Right atrium auricular region (tissue), 2 donors: ENCODE results near the gene ZNF536. TPM values are rescaled to one million over a fixed set of nuclear protein-coding genes. Genes with fewer than 3 reads are reported as not detected.

Experiments
- DNase-seq: peaks from one replicate; pipeline ENCODE4 v3.0.0-alpha.2; 2019; ENCODE audit warnings: low spot score
- H3K27ac ChIP-seq, 2 donors: fragments of 200-600 bp; sonication (generic); 1 replicate in 1 of 2; 2 replicates in 1 of 2; pipeline ENCODE4 v1.5.1; 2016 to 2019
- H3K27me3 ChIP-seq, 2 donors: fragments of 200-600 bp; sonication (generic); one replicate each; pipeline versions ENCODE4 v1.5.1 to v1.6.0; 2017 to 2019
- H3K36me3 ChIP-seq: fragments of 200-600 bp; sonication (generic); one replicate; pipeline ENCODE4 v1.5.1; 2016
- H3K4me1 ChIP-seq, 2 donors: fragments of 200-600 bp; sonication (generic); one replicate each; pipeline versions ENCODE4 v1.5.1 to v1.6.0; 2017 to 2019
- H3K4me3 ChIP-seq, 2 donors: fragments of 200-600 bp; sonication (generic); 1 replicate in 1 of 2; 2 replicates in 1 of 2; pipeline ENCODE4 v1.5.1; 2017 to 2019; ENCODE audit warnings: mild to moderate bottlenecking in 1 of 2, moderate library complexity in 1 of 2
- H3K9me3 ChIP-seq, 2 donors: fragments of 200-600 bp; sonication (generic); one replicate each; pipeline ENCODE4 v1.5.1; 2019
- CTCF ChIP-seq, 2 donors: fragments of 200-600 bp; sonication (generic); IDR thresholded peaks; one replicate each; pipeline ENCODE4 v1.5.1; 2019; ENCODE audit warnings: antibody characterized with exemption in 2 of 2
- total RNA-seq, 2 donors: library from RNA; depleted of rRNA; stranded (reverse); fragments of >200 nt; gene quantifications; one replicate each; pipeline ENCODE4 v1.1.0, GENCODE V29; 2016

ZNF536 gene
- total RNA-seq, 2 donors from 2014 or later, result 1.9 to 2.7 TPM

DNA sequence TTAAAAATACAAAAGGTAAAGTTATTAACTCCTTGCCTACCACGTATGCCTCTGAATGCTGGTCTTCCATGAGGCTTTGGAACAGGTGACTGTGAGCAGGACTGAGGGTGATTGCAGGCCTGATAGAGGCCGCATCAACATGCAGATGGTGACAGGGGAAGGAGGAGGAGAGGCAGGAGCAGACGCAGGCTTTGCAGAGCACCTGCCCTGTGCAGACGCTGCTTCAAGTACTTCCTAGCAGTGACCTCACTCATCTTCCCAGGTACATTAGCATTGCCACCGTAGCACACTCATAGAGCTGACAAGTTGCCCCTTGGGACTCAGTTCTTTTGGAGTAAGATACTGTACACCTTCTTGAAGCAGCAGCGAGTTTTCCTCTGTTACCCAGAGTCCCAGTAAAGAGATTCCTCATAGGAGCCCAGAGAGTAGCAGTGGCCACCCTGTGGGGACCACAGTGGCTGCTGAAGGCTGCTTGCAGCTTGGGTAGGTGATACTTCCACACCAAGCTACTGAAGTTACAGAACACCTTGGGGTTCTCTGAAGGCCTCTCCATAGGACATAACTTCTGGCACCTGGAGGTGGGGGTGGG, 56.0 kb downstream of the ZNF536 start:
- no peak for TF ChIP-seq CTCF (IDR thresholded peaks at IDR 0.05)
- Histone ChIP-seq H3K27ac (no peak overlapping the region), H3K9me3 (no peaks in the 10 kb centered on the region), H3K36me3 (no peaks in the 10 kb centered on the region), H3K4me3 (no peak overlapping the region), H3K4me1 (no peaks in the 10 kb centered on the region), H3K27me3 (no peaks in the 10 kb centered on the region)
- peak; percentile 28 for DNase-seq

GRCh38 chr19:30428844-30429243, 56.7 kb downstream of the ZNF536 start:
- no peaks in the 10 kb centered on the region for H3K4me1 ChIP-seq
- H3K27me3 ChIP-seq, result no peaks in the 10 kb centered on the region
- TF ChIP-seq CTCF (IDR thresholded peaks at IDR 0.05), result no peak
- H3K9me3 ChIP-seq, result no peaks in the 10 kb centered on the region
- DNase-seq, result peak; percentile 47
- no peak overlapping the region for H3K4me3 ChIP-seq
- H3K36me3 ChIP-seq, result no peaks in the 10 kb centered on the region
- no peak overlapping the region for H3K27ac ChIP-seq

DNA sequence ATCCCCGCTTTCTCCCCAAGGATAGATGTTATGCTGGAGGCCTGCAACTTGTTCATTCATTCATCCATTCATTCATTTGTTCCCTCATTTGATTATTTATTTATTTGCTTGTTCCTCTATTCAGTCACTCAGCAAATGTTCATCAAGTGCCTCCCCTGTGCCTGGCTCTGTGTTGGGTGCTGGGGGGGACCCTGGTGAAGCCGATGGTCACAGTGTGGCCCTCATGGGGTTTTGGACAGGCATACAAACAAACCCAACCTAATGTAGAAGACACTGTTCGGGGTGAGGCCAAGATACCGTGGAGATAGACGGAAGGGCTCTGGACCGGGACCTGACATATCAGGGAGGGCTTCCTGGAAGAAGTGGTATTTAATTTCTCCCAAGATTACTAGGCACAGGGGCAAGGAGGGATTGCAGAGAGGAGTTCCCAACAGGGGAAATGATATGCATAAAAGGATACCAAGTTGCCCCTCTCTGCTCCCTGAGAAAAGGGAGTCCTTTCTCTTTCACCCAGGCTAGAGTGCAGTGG, 58.1 kb downstream of the ZNF536 start:
- Histone ChIP-seq H3K36me3 (no peaks in the 10 kb centered on the region), H3K27me3 (no peaks in the 10 kb centered on the region), H3K27ac (no peak overlapping the region), H3K4me1 (no peaks in the 10 kb centered on the region), H3K4me3 (no peak overlapping the region), H3K9me3 (no peaks in the 10 kb centered on the region)
- peak; percentile 21 for DNase-seq
- TF ChIP-seq CTCF (IDR thresholded peaks at IDR 0.05), result no peak

- no peak overlapping the region for H3K4me3 ChIP-seq
- no peaks in the 10 kb centered on the region for H3K9me3 ChIP-seq
- H3K4me1 ChIP-seq, result no peaks in the 10 kb centered on the region
- no peak for TF ChIP-seq CTCF (IDR thresholded peaks at IDR 0.05)
- H3K27me3 ChIP-seq, result no peaks in the 10 kb centered on the region
- no peak for DNase-seq
- H3K36me3 ChIP-seq, result no peaks in the 10 kb centered on the region
- H3K27ac ChIP-seq, result no peak overlapping the region
Measured at GRCh38 chr19:30431591-30431990, 59.4 kb downstream of the ZNF536 start.

GRCh38 chr19:30434797-30435594, 62.8 kb downstream of the ZNF536 start:
- no peaks in the 10 kb centered on the region for H3K36me3 ChIP-seq
- H3K9me3 ChIP-seq, result no peaks in the 10 kb centered on the region
- no peaks in the 10 kb centered on the region for H3K4me1 ChIP-seq
- no peak overlapping the region for H3K4me3 ChIP-seq
- no peak overlapping the region for H3K27ac ChIP-seq
- DNase-seq, result peak; percentile 5
- no peak for TF ChIP-seq CTCF (IDR thresholded peaks at IDR 0.05)
- H3K27me3 ChIP-seq, result no peaks in the 10 kb centered on the region
